ENCODE results near the gene ITPK1.

DNA sequence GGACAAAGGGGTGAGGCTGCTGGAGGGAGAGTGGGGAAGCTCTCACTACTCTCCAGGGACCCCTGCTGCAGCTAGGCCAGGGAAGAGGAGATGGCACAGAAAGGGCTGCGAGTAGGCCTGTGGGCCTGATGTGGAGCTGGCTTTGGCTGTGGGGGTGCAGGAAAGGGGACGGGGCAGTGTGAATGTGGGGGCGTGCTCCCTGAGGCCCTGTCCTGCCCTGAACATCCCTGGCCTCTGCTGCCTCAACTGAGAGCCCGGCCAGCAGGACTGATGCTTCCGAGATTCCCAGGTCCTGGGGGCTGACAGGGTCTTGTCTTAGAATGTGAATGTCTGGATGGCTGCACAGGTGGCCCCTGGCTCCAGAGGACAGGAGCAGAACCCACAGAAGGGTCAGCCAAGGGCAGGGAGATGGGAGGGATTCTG lies 128.6 kb downstream of the ITPK1 start:
- no peak for TF ChIP-seq POLR2AphosphoS5 (IDR thresholded peaks at IDR 0.05; ENCODE audit: low read depth, low read length)
- TF ChIP-seq TAF1 (IDR thresholded peaks at IDR 0.05; ENCODE audit: borderline replicate concordance, insufficient read depth, low read length) = no peak
- TF ChIP-seq SIN3A (IDR thresholded peaks at IDR 0.05; ENCODE audit: borderline replicate concordance, insufficient read depth, low read length) = no peak
- TF ChIP-seq FOXP2 (optimal IDR thresholded peaks at IDR 0.05; ENCODE audit: borderline replicate concordance, extremely low read depth, extremely low read length, insufficient read depth) = no peak
- TF ChIP-seq, protein P1, sequence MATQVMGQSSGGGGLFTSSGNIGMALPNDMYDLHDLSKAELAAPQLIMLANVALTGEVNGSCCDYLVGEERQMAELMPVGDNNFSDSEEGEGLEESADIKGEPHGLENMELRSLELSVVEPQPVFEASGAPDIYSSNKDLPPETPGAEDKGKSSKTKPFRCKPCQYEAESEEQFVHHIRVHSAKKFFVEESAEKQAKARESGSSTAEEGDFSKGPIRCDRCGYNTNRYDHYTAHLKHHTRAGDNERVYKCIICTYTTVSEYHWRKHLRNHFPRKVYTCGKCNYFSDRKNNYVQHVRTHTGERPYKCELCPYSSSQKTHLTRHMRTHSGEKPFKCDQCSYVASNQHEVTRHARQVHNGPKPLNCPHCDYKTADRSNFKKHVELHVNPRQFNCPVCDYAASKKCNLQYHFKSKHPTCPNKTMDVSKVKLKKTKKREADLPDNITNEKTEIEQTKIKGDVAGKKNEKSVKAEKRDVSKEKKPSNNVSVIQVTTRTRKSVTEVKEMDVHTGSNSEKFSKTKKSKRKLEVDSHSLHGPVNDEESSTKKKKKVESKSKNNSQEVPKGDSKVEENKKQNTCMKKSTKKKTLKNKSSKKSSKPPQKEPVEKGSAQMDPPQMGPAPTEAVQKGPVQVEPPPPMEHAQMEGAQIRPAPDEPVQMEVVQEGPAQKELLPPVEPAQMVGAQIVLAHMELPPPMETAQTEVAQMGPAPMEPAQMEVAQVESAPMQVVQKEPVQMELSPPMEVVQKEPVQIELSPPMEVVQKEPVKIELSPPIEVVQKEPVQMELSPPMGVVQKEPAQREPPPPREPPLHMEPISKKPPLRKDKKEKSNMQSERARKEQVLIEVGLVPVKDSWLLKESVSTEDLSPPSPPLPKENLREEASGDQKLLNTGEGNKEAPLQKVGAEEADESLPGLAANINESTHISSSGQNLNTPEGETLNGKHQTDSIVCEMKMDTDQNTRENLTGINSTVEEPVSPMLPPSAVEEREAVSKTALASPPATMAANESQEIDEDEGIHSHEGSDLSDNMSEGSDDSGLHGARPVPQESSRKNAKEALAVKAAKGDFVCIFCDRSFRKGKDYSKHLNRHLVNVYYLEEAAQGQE (IDR thresholded peaks at IDR 0.05; ENCODE audit: insufficient read depth in 1 of 2, low read depth in 2 of 2, low read length in 2 of 2) = no peak

All from PFSK-1 (cell line).